Measurements from ENCODE around the gene MCTP1. TPM values are rescaled to one million over a fixed set of nuclear protein-coding genes. Genes with fewer than 3 reads are reported as not detected.

Gene MCTP1
- total RNA-seq, 1 experiment from 2014 or later, result 2.5 TPM

- no peak overlapping the region for H3K4me3 Mint-ChIP-seq
- TF ChIP-seq CTCF (conservative IDR thresholded peaks at IDR 0.05), result peak; percentile 73
- Histone ChIP-seq H3K23me2 (ENCODE audit: insufficient read length, low read depth, low read length, poor library complexity, severe bottlenecking) (no peaks in the 10 kb centered on the region), H4K91ac (ENCODE audit: insufficient read length, low read depth, low read length) (no peak overlapping the region), H2AFZ (ENCODE audit: low read length) (peak overlapping the region; percentile 85), H2BK120ac (ENCODE audit: low read depth, low read length, poor library complexity, severe bottlenecking) (no peak overlapping the region), H3K4ac (ENCODE audit: low read depth, low read length) (no peak overlapping the region), H4K20me1 (ENCODE audit: control insufficient read depth, insufficient read depth, insufficient read length) (no peaks in the 10 kb centered on the region), H3K14ac (ENCODE audit: insufficient read depth, low read length) (no peak overlapping the region), H3K4me1 (ENCODE audit: insufficient read depth, low read length) (no peaks in the 10 kb centered on the region), H3K56ac (ENCODE audit: insufficient read length, low read depth, low read length) (no peak overlapping the region), H3K79me1 (ENCODE audit: insufficient read depth, low read depth, low read length, poor library complexity, severe bottlenecking) (no peaks in the 10 kb centered on the region), H3K79me2 (ENCODE audit: insufficient read depth, low read length) (no peaks in the 10 kb centered on the region), H4K5ac (ENCODE audit: insufficient read length, low read depth, low read length) (no peak overlapping the region), H2BK15ac (ENCODE audit: low read depth, low read length) (no peak overlapping the region), H4K8ac (replicated peaks; ENCODE audit: insufficient read length, low read depth, low read length) (no peak overlapping the region), H3K27ac (ENCODE audit: insufficient read length, low read depth, low read length) (no peak overlapping the region), H3T11ph (ENCODE audit: low read length) (no peak overlapping the region), H2BK12ac (ENCODE audit: insufficient read length, low read depth, low read length) (no peak overlapping the region), H3K27me3 (ENCODE audit: insufficient read depth, low read length) (no peaks in the 10 kb centered on the region), H3K9me3 (ENCODE audit: control insufficient read depth, low read depth, low read length) (no peaks in the 10 kb centered on the region), H2BK5ac (ENCODE audit: insufficient read length, low read length) (no peak overlapping the region), H2AK5ac (ENCODE audit: insufficient read length, low read length) (no peak overlapping the region), H3K9ac (ENCODE audit: extremely low read depth, insufficient read length, low read length) (no peak overlapping the region), H3K18ac (ENCODE audit: insufficient read length, low read depth, low read length) (no peak overlapping the region), H3K23ac (ENCODE audit: insufficient read length, low read depth, low read length) (no peak overlapping the region), H2BK20ac (ENCODE audit: low read depth, low read length, poor library complexity, severe bottlenecking) (no peak overlapping the region), H3K4me2 (ENCODE audit: insufficient read depth, insufficient read length, low read length) (no peak overlapping the region)
- H3K9me3 Mint-ChIP-seq, result no peaks in the 10 kb centered on the region; a peak in 2 of 5 replicates
- no peak overlapping the region; a peak in 1 of 7 replicates for H3K27ac Mint-ChIP-seq
- H3K36me3 Mint-ChIP-seq (ENCODE audit: insufficient read depth in 1 of 3, low read depth in 3 of 3), result no peaks in the 10 kb centered on the region; a peak in 1 of 7 replicates
- WGBS (ENCODE audit: extremely low coverage, insufficient read length, low lambda C conversion rate), result no CpG with 5 or more reads among the region's 2 CpGs
- H3K4me1 Mint-ChIP-seq, result peaks cover 0 to 5% of the 10 kb centered on the region in 2 experiments; a peak in 2 of 4 replicates
- peaks cover 3% of the 10 kb centered on the region; the same call in 1 of the 2 replicates for H3K27me3 Mint-ChIP-seq (ENCODE audit: low read depth)
- no peak for DNase-seq
These were observed 32.2 kb upstream of the MCTP1 start for GRCh38 chr5:95317085-95317484.

Measured in H9 (cell line).